ENCODE measurements around the gene NAIF1.
"Not testable (repeated sequence)": the region's sequence is repeated elsewhere in the genome, so short reads cannot be mapped to it uniquely, and the experiment has no call there.

NAIF1 gene

DNA sequence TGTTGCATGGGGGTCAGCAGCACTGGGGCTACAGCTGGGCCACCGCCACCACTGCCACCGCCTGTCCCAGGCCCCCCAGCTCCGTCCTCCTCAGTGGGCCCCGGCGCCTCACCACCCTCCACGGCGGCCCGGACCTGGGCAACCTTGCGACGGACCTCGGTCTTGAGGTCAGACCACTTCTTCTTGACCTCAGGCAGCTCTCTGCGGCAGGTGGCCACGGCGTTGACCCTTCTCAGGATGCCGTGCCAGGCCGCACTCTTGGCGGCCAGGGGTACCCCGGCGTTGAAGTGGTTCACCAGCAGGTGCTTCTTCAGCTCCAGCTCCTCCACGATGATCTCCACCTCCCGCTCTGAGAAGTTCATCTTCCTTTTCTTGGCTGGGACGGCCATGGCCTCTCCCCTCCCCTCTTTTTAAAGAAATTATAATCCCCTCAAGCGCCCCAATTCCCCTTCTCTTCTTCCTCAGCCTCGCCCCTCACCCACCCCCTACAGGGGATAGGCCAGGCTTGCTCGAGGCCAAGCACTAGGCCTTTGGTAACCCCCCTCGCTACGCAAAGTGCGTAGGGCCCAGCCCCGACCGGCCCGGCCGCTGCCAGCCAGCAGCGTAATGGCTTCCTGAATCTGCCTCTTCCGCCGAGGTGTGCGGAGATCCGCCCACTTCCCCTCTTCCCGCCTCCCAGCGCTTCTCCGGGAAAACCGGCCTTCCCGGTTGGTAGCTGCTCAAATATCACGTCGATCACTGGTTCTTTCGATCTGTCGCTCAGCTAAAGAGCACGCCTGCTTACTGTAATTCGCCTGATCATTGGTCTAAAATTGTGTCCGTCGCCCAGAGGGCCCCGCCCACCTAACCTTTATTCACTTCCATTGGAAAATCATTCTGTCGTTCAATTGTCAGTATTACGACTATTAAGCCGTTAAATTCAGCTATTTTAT, at the start of gene NAIF1:
NAIF1 (minus strand) TSS at position 608 of the 932 bp plus-strand sequence; CDS start at position 389, 219 bp downstream.
- peak; percentile 98 for DNase-seq (ENCODE audit: low spot score)

DNA sequence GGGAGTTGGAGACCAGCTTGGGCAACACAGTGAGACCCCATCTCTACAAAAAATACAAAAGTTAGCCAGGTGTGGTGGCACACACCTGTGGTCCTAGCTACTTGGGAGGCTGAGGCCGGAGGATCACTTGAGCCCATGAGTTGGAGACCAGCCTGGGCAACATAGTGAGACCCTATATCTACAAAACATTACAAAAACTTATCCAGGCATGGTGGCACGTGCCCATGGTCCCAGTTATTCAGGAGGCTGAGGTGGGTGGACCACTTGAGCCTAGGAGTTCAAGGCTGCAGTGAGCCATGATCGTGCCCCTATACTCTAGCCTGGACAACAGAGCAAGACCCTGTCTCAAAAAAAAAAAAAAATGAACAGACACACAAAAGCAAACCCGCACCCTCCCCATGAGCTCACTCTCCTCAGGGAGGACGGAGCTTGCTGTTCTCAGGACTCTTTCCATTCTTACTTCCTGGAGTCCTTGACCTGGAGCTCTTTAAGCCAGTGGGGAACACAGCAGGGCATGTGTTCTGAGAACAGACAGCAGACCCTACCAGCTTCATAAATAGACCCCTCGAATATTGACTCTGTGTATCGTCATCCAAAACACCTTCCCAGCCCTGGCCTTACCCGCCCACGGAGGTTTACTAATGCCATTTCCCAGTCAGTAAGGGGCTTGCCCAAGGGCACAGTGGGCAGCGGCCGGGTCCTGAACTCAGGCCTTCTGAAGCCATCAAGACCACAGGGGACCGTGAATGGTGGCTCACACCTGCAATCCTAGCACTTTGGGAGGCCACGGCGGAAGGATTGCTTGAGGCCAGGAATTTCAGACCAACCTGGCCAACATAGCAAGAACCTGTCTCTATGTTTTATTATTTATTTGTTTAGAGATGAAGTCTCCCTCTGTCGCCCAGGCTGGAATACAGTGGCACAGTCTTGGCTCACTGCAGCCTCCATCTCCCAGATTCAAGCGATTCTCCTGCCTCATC, 49.3 kb upstream of the NAIF1 start:
- no peak for DNase-seq (ENCODE audit: low spot score)

GRCh38 chr9:128115187-128116103, 48.3 kb upstream of the NAIF1 start:
- DNase-seq (ENCODE audit: low spot score) = peak; percentile 83

DNA sequence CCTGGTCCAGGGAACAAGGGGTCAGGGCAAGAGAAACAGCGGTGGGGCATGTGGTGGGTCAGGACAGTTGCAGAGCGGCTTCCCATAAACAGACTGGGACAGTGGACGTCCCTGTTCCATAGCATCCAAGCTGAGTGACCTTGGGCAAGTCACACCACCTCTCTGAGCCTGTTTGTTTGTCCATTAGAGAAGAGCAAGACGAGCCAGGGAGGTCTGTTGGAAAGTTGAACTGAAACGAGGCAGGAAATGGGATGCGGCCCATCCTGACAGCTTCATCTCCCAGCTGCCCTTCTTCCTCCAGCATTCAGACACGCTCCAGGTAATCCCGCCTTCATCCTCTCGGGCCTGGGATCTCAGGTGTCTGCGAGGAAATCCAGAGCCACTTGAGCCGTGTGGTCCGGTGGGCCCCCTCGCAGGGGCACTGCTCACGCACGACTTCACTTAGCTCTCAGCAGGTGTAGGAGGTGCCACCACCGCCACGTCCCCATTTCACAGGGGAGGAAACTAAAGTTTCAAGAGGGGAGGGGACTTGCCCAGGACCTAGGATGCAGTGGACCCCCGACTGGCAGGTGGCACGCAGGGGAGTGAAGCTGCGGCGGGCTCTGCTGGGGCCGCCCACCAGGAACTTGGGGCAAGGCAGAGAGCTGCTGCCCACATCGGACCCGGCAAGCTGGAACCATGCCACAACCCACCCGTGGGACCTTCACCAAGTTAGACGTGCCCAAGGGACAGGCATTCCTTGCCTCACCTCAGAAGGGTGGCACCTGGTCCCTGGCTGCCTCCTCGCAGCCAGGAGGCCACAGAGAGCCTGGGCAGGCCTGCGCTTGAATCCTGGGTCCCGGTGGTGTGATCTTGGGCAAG, 47.4 kb upstream of the NAIF1 start:
- DNase-seq (ENCODE audit: low spot score) = no peak

- no peak for DNase-seq (ENCODE audit: low spot score)
These were observed 46.6 kb upstream of the NAIF1 start for GRCh38 chr9:128113526-128114325.

GRCh38 chr9:128111726-128112125, 44.6 kb upstream of the NAIF1 start:
- DNase-seq (ENCODE audit: low spot score) = not testable (repeated sequence)

DNA sequence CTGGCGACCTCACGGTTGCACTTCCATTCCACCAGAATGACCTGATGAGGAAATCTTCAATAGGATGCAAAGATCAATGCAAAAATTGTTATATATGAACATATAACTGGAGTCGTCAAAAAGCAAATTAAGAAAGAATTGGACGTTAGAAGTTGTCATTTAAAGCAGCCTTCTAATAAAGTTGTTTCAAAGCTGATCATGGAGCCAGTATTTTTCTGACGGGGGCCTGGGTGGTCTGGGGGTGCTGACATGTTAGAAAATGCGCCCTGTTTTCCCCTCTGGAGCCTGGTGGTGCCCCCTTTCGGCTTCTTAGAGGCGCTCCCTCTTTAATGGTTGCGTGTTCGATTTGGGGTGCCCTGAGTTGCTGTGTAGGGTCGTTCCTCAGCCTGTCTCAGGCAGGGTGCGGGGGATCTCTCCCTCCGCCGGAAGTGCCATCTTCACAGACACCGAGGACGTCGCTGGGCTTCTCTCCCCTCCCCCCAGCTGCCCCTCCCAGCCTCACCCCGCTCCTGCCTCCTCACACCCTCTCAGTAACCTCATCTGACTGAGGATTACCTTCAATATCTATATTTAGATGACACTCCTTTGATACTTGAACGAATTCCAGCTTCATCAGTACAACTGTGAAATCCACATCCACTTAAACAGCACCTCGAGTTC, 42.1 kb upstream of the NAIF1 start:
- no peak for DNase-seq (ENCODE audit: low spot score)

GRCh38 chr9:128108269-128109049, 41.3 kb upstream of the NAIF1 start:
- DNase-seq (ENCODE audit: low spot score) = no peak

DNA sequence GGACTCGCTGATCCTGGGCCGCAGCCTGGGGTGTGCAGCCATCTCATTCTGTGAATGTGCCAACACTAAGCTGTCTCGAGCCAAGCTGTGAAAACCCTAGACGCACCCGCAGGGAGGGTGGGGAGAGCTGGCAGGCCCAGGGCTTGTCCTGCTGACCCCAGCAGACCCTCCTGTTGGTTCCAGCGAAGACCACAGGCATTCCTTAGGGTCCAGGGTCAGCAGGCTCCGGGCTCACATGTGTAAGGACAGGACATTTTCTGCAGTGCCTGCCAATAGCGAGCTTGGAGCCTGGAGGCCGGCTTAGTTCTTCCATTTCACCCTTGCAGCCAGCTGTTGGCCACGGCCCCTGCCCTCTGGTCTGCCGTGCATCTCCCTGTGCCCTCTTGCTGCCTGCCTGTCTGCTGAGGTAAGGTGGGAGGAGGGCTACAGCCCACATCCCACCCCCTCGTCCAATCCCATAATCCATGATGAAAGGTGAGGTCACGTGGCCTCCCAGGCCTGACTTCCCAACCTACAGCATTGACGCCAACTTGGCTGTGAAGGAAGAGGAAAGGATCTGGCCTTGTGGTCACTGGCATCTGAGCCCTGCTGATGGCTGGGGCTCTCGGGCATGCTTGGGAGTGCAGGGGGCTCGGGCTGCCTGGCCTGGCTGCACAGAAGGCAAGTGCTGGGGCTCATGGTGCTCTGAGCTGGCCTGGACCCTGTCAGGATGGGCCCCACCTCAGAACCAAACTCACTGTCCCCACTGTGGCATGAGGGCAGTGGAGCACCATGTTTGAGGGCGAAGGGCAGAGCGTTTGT, 40.5 kb upstream of the NAIF1 start:
- DNase-seq (ENCODE audit: low spot score) = no peak

DNA sequence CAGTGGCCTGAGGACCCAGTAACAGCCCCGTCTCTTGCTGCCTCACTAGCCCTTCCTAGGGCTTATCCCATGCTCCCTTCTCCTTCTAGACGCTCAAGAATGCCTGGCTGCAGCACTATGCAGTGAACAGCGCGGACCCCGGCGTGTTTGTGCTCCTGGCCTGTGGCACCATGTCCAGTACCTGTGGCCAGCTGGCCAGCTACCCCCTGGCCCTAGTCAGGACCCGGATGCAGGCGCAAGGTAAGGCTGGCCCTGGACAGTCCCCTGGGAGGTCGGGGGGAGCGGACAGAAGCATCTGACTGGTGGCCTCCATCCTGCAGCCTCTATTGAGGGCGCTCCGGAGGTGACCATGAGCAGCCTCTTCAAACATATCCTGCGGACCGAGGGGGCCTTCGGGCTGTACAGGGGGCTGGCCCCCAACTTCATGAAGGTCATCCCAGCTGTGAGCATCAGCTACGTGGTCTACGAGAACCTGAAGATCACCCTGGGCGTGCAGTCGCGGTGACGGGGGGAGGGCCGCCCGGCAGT, 39.9 kb upstream of the NAIF1 start:
- DNase-seq (ENCODE audit: low spot score) = no peak

DNA sequence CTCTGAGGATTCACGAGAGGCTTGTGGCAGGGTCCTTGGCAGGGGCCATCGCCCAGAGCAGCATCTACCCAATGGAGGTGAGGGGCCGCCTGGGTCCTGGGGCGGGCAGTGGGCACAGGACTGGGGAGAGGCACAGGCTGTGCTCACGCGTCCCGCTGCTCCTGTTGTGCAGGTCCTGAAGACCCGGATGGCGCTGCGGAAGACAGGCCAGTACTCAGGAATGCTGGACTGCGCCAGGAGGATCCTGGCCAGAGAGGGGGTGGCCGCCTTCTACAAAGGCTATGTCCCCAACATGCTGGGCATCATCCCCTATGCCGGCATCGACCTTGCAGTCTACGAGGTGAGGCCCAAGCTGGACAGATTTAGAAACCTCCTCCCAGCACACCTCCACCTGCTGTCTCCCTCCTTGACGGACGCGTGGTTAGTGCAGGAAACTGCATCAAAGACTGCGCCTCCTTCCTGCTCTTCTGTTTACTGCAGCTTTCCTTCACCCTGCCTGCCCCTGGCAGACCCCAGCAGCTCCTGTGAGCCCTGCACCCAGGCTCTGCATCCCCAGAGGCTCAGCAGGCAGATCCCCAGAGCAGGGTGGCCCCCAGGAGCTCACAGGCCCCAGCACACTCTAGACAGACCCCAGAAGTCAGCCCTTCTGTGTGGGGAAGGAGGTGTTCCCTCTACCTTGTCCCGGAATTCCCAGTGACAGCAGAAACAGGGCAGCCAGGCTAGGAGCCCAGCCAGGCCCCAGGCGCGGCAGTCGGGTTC, 39.2 kb upstream of the NAIF1 start:
- DNase-seq (ENCODE audit: low spot score) = no peak

GRCh38 chr9:128105538-128106175, 38.5 kb upstream of the NAIF1 start:
- DNase-seq (ENCODE audit: low spot score) = no peak

GRCh38 chr9:128104171-128104618, 37.1 kb upstream of the NAIF1 start:
- no peak for DNase-seq (ENCODE audit: low spot score)

DNA sequence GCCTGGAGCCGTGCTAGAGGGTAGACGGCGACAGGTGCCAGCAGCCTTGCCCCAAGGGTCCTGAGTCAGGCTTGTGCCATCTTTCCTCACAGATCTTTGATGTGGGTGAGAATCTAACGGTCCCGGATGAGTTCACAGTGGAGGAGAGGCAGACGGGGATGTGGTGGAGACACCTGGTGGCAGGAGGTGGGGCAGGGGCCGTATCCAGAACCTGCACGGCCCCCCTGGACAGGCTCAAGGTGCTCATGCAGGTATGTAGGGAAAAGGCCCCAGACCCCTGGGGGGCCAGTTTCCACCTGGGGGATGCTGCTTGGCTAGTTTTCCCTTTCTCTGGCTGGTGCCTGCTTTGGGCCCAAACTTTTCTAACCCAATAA, 36.5 kb upstream of the NAIF1 start:
- no peak for DNase-seq (ENCODE audit: low spot score)

DNA sequence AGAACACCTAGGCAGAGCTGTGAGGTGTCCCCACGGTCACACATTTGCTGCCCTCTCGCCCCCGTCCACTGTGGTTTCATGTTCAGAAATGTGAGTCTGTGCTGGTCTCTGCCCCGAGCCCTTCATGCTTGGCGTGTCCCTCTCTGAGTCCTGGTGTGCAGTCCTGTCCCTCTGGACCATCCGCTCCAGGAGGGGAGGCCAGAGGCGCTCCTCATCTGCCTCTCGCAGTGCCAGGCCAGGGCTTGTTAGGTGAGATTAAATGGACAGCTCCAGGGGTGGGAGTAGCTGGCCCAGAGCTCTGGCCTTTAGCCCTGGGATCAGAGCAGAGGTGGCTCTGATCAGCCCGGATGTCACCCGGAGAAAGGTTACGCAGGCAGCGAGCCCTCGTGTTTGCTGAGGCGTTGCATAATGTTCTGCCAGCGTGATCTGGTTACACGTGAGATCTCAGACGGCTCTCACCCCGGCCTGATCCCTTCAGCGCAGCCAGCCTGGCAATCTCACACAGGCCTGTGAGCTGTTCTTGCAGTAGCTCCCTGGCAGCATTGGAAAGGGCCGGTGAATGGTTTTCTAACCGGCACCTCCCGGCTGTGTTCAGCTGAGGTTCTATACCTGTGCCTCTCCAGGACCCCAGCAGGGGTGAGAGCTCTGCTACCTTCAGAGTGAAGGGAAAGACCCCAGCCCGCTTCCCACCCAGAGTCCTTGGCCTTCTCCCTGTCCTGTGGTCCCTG, 35.9 kb upstream of the NAIF1 start:
- no peak for DNase-seq (ENCODE audit: low spot score)

Measured in LoVo (cell line).